SH-SY5Y (cell line): Measurements from ENCODE around the gene KLF11.

ENCODE experiments used
- GATA2 ChIP-seq: IDR thresholded peaks from 2 replicates; pipeline ENCODE4 v1.6.1; 2011; ENCODE audit warnings: mild to moderate bottlenecking, low read depth, low read length
- GATA3 ChIP-seq: IDR thresholded peaks from 2 replicates; pipeline ENCODE4 v1.6.1; 2011; ENCODE audit warnings: low read depth, mild to moderate bottlenecking, low read length, moderate library complexity

The KLF11 gene

GRCh38 chr2:10091182-10091888 is 48.0 kb downstream of the KLF11 start:
- TF ChIP-seq GATA3 (no peak), GATA2 (no peak)

- TF ChIP-seq GATA2: peak; percentile 64
- TF ChIP-seq GATA3: no peak
These were observed 51.0 kb downstream of the KLF11 start for GRCh38 chr2:10094271-10094814.

GRCh38 chr2:10095175-10095574 is 51.8 kb downstream of the KLF11 start:
- no peak for TF ChIP-seq GATA2
- no peak for TF ChIP-seq GATA3

GRCh38 chr2:10096641-10097040 is 53.3 kb downstream of the KLF11 start:
- TF ChIP-seq GATA3: no peak
- no peak for TF ChIP-seq GATA2

GRCh38 chr2:10097352-10098148 is 54.2 kb downstream of the KLF11 start:
- TF ChIP-seq GATA2: no peak
- no peak for TF ChIP-seq GATA3

- TF ChIP-seq GATA3: no peak
- TF ChIP-seq GATA2: no peak
These were observed 58.1 kb downstream of the KLF11 start for GRCh38 chr2:10101491-10101890.

GRCh38 chr2:10103179-10103578 is 59.8 kb downstream of the KLF11 start:
- TF ChIP-seq GATA3: no peak
- no peak for TF ChIP-seq GATA2
